ENCODE results near the gene SSNA1.

The SSNA1 gene

DNA sequence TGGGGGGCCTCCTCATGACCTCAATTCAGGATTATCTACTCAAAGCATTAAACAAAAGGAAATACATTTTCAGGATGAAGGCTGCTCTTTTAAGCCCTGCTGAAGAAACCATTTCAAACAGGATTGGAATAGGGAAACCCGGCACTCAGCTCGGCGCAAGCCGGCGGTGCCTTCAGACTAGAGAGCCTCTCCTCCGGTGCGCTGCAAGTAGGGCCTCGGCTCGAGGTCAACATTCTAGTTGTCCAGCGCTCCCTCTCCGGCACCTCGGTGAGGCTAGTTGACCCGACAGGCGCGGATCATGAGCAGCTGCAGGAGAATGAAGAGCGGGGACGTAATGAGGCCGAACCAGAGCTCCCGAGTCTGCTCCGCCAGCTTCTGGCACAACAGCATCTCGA, 16.3 kb downstream of the SSNA1 start:
- DNase-seq: no peak

DNA sequence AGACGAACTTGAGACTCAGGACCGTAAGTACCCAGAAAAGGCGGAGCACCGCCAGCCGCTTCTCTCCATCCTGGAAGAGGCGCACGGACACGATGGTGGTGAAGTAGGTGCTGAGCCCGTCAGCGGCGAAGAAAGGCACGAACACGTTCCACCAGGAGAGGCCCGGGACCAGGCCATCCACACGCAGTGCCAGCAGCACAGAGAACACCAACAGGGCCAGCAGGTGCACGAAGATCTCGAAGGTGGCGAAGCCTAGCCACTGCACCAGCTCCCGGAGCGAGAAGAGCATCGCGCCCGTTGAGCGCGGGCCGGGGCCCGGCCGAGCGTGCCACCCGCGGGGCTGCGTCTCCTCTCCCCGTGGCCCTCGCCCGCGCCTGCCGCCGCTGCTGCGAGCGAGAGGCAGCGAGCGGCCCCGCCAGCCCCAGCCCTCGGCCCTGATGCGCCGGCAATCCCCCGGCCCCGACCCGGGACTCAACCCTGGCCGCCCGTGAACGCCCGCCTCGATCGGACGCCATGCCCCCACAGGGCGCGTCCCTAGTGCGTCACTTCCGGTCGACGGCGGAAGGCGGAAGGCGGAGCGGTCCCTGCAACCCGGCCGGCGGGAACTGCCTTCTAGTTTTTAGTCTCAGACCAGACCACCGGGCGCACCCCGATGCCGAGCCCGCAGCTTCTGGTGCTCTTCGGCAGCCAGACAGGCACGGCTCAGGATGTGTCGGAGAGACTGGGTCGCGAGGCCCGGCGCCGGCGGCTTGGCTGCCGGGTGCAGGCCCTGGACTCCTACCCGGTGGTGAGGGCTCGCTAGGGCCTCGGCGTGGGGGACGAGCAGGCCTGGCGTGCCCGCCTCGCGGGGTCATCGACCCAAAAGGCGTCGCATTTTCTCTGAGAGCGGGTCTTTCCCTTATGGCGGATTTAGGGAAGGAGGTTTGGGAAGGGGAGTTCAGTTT, 16.9 kb downstream of the SSNA1 start, which contains the start of the genes NDOR1 and TMEM203:
Gene NDOR1, plus strand, starts transcription at position 575 of the 944 bp plus-strand sequence. Its CDS starts 78 bp downstream, at position 653.
Gene TMEM203, minus strand, starts transcription at position 523 of the 944 bp plus-strand sequence. Its CDS starts 234 bp downstream, at position 289.
- peak; percentile 93 for DNase-seq

DNA sequence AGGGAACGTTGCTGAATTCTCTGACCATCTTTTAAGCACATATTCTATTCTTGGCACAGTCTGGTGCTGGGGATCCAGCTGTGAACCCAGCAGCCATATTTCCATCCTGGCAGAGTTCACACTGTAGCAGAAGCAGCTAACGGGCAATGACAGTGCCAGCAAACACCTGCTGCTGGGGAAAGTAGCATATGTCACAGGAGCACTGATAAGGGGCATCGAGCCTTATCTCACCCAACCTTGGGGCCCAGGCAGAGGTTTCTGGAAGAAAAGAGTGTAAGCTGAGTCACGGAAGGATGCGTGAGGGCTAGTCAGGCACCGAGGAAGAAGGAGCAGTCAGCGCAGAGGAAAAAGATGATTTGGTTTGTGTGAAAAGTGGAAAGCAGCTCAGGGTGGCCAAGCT, 18.1 kb downstream of the SSNA1 start:
- DNase-seq: no peak

DNA sequence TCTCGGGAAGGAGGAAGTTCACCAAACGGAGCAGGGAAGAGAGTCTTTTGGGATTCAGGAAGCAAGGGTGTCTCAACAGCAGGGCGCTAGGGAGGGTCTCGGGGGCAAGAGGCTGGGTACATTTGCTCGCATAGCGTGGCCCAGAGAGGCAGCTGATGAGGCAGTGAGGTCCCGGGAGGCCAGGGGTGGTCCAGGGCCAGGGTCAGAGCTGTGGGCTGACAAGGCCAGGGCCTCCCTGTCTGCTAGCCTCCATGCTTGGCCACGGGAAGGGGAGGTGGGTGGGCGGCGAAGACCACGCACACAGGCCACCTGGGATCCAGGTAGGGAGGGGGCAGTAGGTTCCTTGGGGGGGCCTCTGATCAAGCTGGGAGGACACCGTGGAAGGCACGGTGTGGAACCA, 23.1 kb downstream of the SSNA1 start:
- DNase-seq: no peak

DNA sequence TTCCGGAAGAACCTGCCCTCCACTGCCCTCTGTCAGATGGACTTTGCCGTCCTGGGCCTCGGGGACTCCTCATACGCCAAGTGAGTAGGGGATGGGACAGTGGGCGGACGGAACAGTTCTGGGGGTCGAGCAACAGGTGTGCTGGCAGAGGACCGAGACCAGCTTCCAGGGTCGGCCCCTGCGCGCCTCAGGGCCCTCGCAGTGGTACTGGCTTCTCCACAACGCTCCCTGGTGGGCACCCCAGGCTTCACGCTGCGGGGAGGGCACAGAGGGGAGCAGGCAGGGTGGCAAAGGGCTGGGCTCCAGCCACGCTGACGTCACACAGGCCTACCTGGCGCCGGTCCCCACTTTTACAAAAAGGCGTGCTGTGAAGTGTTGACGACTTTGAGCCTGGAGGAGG, 24.0 kb downstream of the SSNA1 start:
- no peak for DNase-seq

DNA sequence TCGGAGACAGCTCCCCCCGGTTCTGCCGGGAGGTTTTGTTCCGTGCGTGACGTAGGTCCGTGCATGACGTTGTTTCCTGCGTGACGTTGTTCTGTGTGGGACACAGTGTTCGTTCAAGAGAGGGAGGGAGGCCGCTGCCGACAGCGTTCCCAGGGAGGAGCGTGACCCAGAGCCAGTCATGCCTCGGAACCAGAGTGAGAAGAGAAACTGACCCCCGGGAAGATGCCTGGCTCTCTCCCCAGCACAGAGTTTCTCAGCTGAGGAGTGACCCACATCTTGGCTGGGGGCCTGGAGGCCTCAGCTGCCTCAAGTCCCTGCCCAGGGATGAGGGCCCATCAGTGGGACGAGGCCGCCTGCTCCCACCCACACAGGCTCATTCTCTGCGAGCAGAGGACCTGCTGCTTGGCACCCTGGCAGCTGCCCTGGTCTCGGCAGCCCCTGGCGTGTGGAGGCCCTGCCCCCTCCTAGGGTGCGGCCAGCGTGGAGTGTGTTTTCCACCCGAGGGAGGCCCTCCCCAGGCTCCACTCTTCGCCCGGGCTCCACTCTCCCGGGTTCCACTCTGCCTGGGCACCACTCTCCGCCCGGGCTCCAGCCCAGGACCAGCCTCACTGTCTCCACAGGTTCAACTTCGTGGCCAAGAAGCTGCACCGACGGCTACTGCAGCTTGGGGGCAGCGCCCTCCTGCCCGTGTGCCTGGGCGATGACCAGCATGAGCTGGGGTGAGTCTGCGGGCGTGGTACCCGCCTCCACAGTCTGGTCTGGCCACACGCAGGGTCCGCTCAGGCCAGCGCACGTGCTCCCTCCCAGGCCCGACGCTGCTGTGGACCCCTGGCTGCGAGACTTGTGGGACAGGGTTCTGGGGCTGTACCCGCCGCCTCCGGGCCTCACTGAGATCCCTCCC, 24.9 kb downstream of the SSNA1 start:
- no peak for DNase-seq

DNA sequence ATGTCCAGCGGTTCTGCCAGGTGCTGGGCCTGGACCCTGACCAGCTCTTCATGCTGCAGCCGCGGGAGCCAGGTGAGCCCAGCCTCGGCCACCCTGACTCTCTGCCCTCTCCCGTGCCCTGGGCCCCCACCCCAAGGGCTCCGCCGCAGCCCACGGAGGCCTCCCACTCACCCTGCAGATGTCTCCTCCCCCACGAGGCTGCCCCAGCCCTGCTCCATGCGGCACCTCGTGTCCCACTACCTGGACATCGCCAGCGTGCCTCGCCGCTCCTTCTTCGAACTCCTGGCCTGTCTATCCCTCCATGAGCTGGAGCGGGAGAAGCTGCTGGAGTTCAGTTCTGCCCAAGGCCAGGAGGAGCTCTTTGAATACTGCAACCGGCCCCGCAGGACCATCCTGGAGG, 26.1 kb downstream of the SSNA1 start:
- no peak for DNase-seq

DNA sequence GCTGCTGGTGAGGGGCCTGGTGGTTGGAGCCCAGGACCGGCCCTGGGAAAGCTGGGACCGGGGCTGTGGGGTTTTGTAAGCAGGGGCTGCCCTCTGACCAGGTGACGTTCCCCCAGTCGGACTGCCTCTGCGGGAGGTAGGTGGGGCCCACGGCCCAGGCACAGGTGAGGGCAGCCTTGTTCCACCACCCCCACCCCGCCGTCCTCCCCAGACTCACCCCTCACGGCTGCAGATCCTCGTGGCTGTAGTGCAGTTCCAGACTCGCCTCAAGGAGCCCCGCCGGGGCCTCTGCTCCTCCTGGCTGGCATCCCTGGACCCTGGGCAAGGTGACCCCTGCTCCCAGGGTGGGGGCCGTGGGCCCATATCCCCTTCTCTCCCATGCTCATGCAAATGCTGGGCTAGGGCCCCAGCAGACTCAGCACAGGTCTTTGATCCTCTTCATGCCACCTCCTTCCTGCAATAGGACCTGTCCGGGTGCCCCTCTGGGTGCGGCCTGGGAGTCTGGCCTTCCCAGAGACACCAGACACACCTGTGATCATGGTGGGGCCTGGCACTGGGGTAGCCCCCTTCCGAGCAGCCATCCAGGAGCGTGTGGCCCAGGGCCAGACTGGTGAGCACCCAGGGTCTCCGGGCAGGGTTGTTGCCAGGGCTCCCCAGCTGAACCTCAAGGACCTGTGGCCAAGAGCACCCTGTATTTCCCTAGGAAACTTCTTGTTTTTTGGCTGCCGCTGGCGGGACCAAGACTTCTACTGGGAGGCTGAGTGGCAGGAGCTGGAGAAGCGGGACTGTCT, 26.9 kb downstream of the SSNA1 start:
- DNase-seq: no peak

DNA sequence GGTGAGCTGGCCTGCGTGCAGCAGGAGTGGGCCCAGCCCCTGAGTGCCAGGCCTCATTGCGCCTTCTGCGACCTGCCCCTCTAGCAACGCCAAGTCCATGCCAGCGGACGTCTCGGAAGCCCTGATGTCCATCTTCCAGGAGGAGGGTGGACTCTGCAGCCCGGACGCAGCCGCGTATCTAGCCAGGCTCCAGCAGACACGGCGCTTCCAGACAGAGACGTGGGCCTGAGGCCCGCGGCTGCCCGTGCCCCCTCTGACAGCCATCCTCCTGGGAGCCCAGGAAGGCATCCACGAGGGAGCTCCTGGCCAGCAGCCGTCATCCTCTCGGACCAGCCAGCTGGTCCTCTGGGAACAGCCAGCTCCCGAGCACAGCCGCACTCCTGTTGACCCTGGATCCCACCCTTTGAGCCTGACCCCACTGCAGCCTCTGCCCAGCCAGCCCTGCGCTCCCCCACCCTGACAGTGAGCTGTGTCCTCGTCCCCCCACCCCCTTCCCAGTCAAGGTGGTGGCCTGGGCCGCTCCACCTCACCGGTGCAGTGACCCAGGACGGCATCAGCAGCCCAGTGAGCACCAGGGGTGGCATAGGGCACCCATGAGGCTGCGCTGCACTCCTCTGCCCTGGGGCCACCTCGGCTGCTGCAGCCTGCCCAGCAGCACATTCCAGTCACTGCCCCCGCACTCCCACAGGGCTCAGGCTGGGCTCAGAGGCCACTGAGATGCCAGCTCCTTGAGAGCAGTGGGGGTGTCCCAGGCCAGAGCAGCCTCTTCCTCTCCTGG, 27.9 kb downstream of the SSNA1 start:
- DNase-seq: no peak

DNA sequence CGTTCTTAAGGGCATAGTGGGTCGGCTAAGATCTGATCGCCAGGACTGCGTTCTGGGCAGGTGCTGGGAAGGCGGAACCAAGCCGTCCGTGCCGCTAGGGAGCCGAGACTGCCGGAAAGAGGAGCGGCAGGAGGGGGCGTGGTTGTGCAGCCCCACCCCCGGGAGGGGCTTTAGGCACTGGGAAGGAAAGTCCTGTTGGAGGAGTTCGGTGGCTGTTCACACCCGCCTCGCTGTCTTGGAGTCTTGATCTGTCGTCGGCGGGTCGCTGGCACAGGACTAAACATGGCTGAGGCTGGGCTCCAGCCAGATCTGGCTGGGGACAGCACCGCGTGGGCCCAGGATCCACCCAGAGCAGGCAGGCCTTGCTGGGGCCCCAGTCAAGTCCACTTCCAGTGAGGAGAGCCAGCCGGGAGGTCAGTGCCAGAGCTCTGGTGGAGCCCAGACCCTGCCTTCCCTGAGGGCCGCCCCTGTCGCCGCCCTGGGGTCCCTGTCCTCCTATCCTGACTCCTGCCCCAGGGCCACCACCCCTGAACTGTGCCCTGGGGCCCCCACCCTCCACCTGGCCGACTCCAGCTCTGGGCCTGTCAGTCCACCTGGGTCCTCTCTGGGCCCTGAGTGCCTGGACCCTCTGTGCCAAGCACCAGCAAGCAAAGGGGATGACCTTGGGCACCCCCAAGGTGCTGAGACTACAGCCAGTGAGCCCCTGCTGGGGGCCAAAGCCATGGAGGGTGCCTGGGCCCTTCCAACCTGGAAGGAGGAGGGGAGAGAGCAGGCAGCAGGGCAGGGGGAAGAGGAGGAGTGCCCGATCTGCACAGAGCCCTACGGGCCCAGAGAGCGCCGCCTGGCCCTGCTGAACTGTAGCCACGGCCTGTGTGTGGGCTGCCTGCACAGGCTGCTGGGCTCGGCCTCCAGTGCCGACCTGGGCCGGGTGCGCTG, 29.1 kb downstream of the SSNA1 start:
- no peak for DNase-seq

DNA sequence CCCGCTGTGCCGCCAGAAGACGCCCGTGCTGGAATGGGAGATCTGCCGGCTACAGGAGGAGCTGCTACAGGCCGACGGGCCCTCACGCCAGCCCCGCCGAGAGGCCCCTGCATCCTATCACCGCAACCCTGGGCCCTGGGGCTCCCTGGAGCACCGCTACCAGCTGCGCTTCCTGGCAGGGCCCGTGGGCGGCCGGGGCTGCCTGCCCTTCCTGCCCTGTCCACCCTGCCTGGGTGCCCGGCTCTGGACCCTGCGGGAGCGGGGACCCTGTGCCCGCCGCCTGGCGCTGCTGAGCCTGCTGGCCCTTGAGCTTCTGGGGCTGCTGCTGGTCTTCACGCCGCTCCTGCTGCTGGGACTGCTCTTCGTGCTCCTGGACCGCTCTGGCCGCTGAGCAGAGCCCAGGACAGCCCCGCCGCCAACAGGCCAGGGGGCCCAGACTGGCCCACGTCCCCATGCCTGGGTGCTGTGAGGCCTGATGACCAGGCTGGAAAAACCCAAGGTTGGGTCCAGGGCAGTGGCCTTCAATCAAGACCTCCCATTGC, 29.8 kb downstream of the SSNA1 start:
- DNase-seq: no peak

DNA sequence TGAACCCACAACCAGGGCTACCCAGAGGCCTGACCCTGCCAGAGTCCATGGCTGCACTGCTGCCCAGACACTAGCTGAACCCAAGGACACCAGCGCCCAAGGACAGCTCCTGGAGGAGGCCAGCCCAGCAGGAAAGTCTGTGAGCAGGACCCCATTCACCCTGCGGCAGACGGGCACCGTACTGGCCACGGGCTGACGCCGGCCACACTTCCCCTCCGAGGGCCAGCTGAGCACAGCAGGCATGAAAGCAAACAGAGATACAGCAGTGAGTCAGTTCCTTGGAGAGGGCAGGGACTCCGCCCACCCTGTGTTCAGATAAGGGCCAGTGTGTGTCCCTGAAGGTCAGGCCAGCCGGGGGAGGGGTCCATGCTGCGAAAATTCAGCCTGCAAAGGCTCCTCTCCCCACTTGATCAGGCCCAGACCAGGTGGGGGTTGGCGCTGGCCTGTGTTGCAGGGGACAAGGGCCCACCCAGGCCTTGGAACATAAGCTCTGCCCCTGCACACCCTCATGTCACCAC, 30.3 kb downstream of the SSNA1 start:
- no peak for DNase-seq

DNA sequence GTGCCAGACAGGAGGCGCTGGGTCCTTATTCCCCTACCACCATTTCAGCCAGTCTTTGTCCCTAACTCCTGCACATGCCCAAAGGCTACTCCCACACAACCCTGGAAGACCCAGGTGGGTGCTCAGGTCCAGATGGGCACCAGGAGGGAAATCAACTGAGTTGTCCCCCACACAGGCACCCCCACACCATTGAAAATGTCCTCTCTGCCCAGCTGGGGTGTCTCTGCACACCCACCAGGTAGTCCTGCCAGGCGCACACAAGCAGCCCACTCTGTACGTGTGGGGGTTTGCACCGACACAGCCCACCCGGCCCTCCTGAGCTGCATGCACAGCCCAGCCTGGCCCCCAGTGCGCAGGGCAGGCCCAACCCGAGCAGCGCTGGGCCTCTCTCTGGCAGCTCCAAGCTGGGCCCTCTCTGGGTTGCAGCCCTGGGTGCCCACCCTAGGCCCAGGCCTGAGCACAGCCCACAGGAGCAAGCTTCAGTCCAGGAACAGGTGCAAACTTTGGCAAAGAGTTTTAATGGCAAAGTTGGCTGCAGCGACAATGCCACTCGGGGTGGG, 31.4 kb downstream of the SSNA1 start:
- no peak for DNase-seq

DNA sequence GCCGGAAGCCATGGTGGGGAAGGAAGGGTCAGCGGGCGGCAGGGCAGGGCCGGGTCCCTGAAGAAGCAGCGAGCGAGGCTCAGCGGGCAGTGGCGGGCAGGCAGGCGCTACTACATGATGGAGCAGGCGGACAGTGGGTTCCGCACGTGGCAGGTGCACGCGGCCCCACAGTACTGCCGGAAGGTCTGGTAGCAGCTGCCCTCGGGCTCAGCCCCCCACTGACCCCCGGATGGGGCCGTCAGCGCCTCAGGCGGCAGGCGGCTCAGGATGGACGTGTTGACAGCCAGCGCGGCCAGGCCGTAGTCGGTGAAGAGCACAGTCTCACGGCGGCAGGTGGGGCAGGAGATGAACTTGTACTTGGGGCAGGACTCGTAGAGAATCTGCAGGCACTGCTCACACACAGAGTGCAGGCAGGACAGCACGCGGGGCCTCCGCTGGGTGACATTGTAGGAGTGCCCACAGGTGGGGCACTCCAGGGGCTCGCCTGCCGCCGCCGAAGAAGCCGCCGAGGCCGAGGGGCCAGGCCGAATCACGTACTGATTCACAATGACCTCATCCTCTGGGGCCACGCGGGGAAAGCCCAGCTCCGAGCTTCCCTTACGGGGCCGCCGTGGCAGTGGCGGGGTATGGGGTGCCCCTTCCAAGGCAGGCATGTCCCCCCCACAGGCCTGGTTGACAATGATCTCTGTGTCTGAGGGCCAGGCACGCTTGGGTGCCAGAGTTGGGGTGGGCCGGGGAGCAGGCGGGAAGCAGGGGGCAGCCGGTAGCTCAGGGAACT, 32.0 kb downstream of the SSNA1 start:
- DNase-seq: no peak

DNA sequence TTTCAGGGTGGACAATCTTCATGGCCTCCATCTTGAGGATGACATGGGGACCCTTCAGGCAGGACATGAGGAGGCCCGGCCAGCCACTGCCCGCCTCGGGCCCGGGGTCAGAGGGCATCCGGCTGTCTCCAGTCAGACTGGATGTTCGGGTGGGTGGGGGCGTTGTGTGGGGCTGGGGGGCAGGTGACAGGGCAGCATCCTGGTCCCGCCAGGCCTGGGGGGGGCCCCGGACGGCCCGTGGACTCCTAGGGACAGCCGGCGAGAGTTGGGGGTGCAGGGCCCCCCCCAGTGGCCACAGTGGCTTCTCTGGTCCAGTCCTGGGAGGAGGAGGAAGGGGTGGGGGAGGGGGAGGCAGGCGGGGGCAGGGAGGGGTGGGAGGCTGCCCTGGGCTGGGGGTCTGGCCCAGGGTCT, 32.6 kb downstream of the SSNA1 start:
- DNase-seq: no peak

DNA sequence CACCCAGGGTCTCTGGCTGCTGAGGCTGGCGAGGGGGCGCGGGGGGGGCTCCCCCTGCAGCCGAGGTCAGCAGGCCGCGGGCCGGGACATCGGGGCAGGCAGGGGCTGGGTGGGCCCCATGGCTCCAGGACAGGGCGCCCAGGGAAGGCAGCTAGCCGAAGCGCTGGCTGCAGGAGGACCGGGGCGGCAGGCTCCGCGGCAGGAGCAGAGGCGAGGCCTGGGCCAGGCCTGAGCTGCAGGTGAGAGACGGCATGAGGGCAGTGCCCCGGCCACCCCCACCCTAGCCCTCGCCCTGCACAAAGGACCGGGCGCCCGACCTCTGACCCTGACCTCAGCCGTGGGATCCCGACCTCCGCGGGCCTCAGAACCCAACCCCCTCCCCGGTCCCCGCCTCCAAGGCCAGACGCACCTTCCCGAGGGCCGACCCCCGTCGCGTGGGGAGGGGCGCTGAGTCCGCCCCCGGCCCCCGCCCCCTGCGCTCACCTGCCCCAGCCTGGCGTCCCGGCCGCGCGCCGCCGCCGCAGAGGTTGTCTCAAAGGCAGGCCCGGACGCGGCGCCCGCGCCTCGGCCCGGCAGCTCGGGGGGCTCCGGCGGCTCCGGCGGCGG, 33.1 kb downstream of the SSNA1 start:
- DNase-seq: no peak

DNA sequence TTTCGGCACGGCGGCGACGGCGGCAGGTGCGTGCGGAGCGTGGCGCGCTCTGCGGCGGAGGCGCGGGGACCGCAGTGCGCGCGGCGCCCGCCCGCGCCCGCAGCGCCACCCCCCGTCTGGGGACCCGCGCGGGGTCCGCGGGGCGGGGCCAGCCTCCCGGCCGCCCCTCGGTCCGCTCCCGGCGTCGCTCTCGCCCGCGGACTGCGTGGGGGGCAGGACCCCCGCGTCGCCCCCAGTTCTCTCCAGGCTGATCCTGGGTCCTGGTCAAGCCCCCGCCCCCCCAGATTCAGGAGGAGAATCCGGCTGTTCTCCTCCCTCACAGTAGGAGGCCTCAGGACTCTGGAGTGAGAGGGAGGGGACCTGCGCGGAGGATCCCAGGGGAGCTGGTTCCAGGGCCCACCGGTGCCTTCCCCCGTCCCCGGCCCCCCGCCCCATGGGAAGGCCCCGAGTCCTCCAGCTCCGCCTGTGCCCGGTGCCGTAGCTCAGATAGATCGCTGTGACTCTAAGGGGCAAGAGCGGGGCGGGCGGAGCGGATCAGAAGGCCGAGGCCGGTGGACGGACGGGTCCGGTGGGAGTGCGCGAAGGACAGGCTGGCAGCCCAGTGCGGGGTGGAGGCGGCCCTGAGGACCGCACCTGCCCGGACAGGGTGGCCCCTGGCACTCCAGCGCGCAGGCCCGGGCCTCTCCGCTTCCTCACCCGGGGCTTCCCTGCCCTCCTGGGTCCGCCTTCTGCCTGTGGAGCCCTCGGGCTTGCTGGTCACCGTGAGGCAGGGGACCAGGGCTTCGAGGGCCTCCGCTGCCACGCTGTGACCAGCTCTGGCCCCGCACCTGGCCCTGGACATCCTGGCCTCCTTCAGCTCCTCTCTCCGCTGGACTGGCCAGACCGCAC, 34.0 kb downstream of the SSNA1 start, which contains the start of gene RNF208:
Gene RNF208, minus strand, starts transcription at position 51 of the 888 bp plus-strand sequence. CDS start 1,028 bp downstream, outside the sequence.
- no peak for DNase-seq

Measured in activated T-cell treated with anti-CD3 and anti-CD28 coated beads for 4 hours (primary cell).